ENCODE data around the gene ADA. TPM values are rescaled to one million over a fixed set of nuclear protein-coding genes. Genes with fewer than 3 reads are reported as not detected.

Gene ADA
- total and polyA plus RNA-seq, 2 of the 13 experiments (the other 11 are each of a cell fraction or from before 2014, with no cell fraction given): 2.5 to 11.3 TPM

- TF ChIP-seq ZNF766 (CRISPR knock-in tag; IDR thresholded peaks at IDR 0.05; ENCODE audit: borderline replicate concordance) (no peak), ASH2L (IDR thresholded peaks at IDR 0.05; ENCODE audit: insufficient read length, low read depth, low read length) (peak; percentile 42), TBX3 (IDR thresholded peaks at IDR 0.05; ENCODE audit: borderline replicate concordance) (no peak), SRSF1 (optimal IDR thresholded peaks at IDR 0.05; ENCODE audit: low read depth, low read length) (no peak), GABPA (IDR thresholded peaks at IDR 0.05; ENCODE audit: low read depth, low read length) (no peak), GABPA (CRISPR knock-in tag; IDR thresholded peaks at IDR 0.05; ENCODE audit: low read depth) (peak; percentile 48; the same call in 1 of the 2 replicates), ZNF160 (CRISPR knock-in tag; IDR thresholded peaks at IDR 0.05) (no peak), ATF3 (CRISPR knock-in tag; IDR thresholded peaks at IDR 0.05) (peak; percentile 92), ARNTL (CRISPR knock-in tag; IDR thresholded peaks at IDR 0.05) (no peak), TOPORS (CRISPR knock-in tag; IDR thresholded peaks at IDR 0.05) (no peak), RORA (CRISPR knock-in tag; IDR thresholded peaks at IDR 0.05) (no peak), ZFP62 (CRISPR knock-in tag; IDR thresholded peaks at IDR 0.05) (no peak), CHD2 (IDR thresholded peaks at IDR 0.05; ENCODE audit: low read depth, low read length) (no peak), ZNF775 (CRISPR knock-in tag; IDR thresholded peaks at IDR 0.05; ENCODE audit: borderline replicate concordance) (no peak), IRF2 (CRISPR knock-in tag; IDR thresholded peaks at IDR 0.05) (peak; percentile 73; the same call in 1 of the 2 replicates), ZNF879 (CRISPR knock-in tag; IDR thresholded peaks at IDR 0.05) (no peak), SP140L (CRISPR knock-in tag; IDR thresholded peaks at IDR 0.05; ENCODE audit: borderline replicate concordance) (no peak), ZNF296 (CRISPR knock-in tag; conservative IDR thresholded peaks at IDR 0.05) (no peak), HDAC2 (CRISPR knock-in tag; IDR thresholded peaks at IDR 0.05) (peak; percentile 65; the same call in 1 of the 2 replicates), ZNF136 (CRISPR knock-in tag; IDR thresholded peaks at IDR 0.05; ENCODE audit: low read depth) (no peak), ZBTB3 (CRISPR knock-in tag; IDR thresholded peaks at IDR 0.05; ENCODE audit: borderline replicate concordance, low read depth) (no peak), ZNF781 (CRISPR knock-in tag; IDR thresholded peaks at IDR 0.05; ENCODE audit: borderline replicate concordance, not compliant biosample characterization) (no peak), CCDC6 (CRISPR knock-in tag; IDR thresholded peaks at IDR 0.05) (no peak; the same call in 1 of the 2 replicates), TFDP2 (CRISPR knock-in tag; IDR thresholded peaks at IDR 0.05) (no peak), ZFP91 (CRISPR knock-in tag; IDR thresholded peaks at IDR 0.05; ENCODE audit: borderline replicate concordance) (no peak), HNRNPK (IDR thresholded peaks at IDR 0.05; ENCODE audit: low read depth, low read length, poor library complexity, severe bottlenecking) (no peak)
Observed at GRCh38 chr20:44692932-44693480, 41.5 kb upstream of the ADA start (continued).

Data from HepG2 (cell line).